ENCODE results near the gene TBL1X. TPM values are rescaled to one million over a fixed set of nuclear protein-coding genes. Genes with fewer than 3 reads are reported as not detected.

Gene TBL1X
- total RNA-seq, 2 experiments from 2014 or later, result 33.1 to 33.9 TPM

DNA sequence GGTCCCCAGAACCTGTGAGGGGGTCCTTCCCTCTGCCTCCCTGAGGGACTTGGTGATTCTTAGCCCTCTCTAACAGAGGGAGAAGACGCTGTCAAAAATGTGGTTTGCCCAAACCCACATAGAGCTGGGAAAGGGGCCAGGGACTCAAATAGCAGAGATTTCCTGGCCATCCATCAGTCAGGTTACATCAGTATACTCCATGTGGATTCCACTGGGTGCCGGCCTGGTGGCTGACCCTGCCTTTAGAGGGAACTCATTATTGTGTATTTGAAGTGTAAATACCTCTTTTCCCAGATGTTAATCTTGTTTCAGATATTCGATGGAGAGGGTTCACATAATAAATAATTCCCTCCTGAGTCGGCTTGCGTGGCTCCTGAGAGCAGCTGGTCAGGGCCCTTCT, 130.3 kb downstream of the TBL1X start:
- DNase-seq, result no peak
- peaks cover 2% of the 10 kb centered on the region for H3K4me1 Mint-ChIP-seq
- H3K27me3 Mint-ChIP-seq, result no peaks in the 10 kb centered on the region
- H3K27ac Mint-ChIP-seq, result no peak overlapping the region
- no peaks in the 10 kb centered on the region for H3K9me3 Mint-ChIP-seq
- no peak overlapping the region for H3K4me3 Mint-ChIP-seq
- H3K36me3 Mint-ChIP-seq, result peaks cover 17% of the 10 kb centered on the region

GRCh38 chrX:9596837-9597236, 132.0 kb downstream of the TBL1X start:
- Mint-ChIP-seq H3K4me3 (no peak overlapping the region), H3K36me3 (peaks cover 14% of the 10 kb centered on the region), H3K9me3 (no peaks in the 10 kb centered on the region), H3K27ac (no peak overlapping the region), H3K27me3 (no peaks in the 10 kb centered on the region), H3K4me1 (peaks cover 2% of the 10 kb centered on the region)
- DNase-seq, result no peak

GRCh38 chrX:9597361-9598035, 132.6 kb downstream of the TBL1X start:
- no peak overlapping the region for H3K4me3 Mint-ChIP-seq
- no peak for DNase-seq

DNA sequence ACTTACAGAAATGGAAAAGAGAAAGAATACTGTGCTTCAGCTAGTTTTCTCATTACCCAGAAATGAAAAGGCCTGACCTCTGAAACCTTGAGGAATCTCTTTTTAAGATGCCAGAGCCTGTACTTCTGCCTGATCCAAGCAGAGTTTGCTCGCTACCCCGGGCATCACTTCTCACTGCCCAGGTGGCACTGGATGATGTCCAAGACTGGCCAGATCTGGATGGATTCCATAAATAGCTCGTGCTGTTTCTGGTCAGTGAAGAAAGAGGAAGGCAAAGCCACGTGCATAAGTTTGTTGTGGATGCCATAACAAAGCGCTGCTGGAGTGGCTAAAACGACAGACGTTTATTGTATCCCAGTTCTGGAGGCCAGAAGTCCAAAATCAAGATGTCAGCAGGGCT, 133.5 kb downstream of the TBL1X start:
- no peak overlapping the region for H3K4me3 Mint-ChIP-seq
- no peaks in the 10 kb centered on the region for H3K9me3 Mint-ChIP-seq
- peaks cover 2% of the 10 kb centered on the region for H3K4me1 Mint-ChIP-seq
- DNase-seq, result no peak
- no peaks in the 10 kb centered on the region for H3K27me3 Mint-ChIP-seq
- H3K27ac Mint-ChIP-seq, result no peak overlapping the region
- peaks cover 6% of the 10 kb centered on the region for H3K36me3 Mint-ChIP-seq

More at GRCh38 chrX:9597361-9598035, 132.6 kb downstream of the TBL1X start:
- Mint-ChIP-seq H3K9me3 (no peaks in the 10 kb centered on the region), H3K27ac (no peak overlapping the region), H3K36me3 (peaks cover 10% of the 10 kb centered on the region), H3K27me3 (no peaks in the 10 kb centered on the region), H3K4me1 (peaks cover 2% of the 10 kb centered on the region)

- Mint-ChIP-seq H3K4me3 (no peak overlapping the region), H3K9me3 (no peaks in the 10 kb centered on the region), H3K27ac (no peak overlapping the region), H3K36me3 (peaks cover 11% of the 10 kb centered on the region), H3K27me3 (no peaks in the 10 kb centered on the region), H3K4me1 (peaks cover 3% of the 10 kb centered on the region)
- DNase-seq, result no peak
Measured at GRCh38 chrX:9604111-9604907, 139.5 kb downstream of the TBL1X start.

DNA sequence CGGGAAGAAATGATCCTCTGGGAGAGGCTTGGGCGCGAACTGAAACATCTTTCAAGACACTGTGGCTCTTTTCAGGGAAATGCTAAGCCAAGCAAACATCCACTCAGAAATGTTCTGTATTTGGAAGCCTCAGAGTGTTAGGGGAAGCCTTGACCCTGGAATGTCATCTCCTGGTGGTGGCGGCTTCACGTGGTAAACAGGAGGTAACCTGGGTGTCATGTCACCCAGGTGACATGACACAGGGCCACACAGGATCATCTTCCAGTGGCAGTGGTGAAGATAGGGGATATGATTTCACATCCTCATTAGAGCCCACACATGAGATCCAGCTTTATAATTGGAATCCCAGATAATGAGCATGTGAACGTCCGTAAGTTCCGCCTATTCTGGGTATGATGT, 140.0 kb downstream of the TBL1X start:
- Mint-ChIP-seq H3K27me3 (no peaks in the 10 kb centered on the region), H3K9me3 (no peaks in the 10 kb centered on the region), H3K4me3 (no peak overlapping the region), H3K36me3 (peaks cover 8% of the 10 kb centered on the region), H3K4me1 (peaks cover 5% of the 10 kb centered on the region), H3K27ac (no peak overlapping the region)
- DNase-seq, result no peak

- H3K36me3 Mint-ChIP-seq, result peaks cover 8% of the 10 kb centered on the region
- H3K9me3 Mint-ChIP-seq, result no peaks in the 10 kb centered on the region
- peaks cover 7% of the 10 kb centered on the region for H3K4me1 Mint-ChIP-seq
- H3K27me3 Mint-ChIP-seq, result no peaks in the 10 kb centered on the region
- H3K4me3 Mint-ChIP-seq, result no peak overlapping the region
- DNase-seq, result no peak
- H3K27ac Mint-ChIP-seq, result no peak overlapping the region
Measured at GRCh38 chrX:9605484-9605883, 140.6 kb downstream of the TBL1X start.

DNA sequence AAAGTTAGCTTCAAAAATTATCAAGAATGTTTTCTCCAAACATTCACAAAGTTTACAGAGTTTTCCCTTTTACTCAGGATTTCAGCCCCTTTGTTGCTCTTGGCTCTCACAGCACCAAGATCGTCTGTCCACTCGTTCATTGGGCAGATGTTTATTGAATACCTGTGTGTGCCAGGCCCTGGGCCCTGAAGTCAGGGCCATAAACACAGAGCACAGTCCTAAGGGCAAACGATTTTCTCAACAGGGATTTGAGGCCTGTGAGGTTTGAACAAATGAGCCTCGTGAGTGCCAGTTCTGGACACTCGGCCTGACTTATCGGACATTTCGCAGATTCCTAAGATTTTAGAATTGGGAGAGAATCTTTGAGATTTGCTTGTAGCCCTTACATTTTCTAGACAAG, 142.1 kb downstream of the TBL1X start:
- peaks cover 7% of the 10 kb centered on the region for H3K36me3 Mint-ChIP-seq
- H3K27me3 Mint-ChIP-seq, result no peaks in the 10 kb centered on the region
- no peak overlapping the region for H3K27ac Mint-ChIP-seq
- H3K4me1 Mint-ChIP-seq, result peaks cover 8% of the 10 kb centered on the region
- no peak overlapping the region for H3K4me3 Mint-ChIP-seq
- DNase-seq, result no peak
- no peaks in the 10 kb centered on the region for H3K9me3 Mint-ChIP-seq

DNA sequence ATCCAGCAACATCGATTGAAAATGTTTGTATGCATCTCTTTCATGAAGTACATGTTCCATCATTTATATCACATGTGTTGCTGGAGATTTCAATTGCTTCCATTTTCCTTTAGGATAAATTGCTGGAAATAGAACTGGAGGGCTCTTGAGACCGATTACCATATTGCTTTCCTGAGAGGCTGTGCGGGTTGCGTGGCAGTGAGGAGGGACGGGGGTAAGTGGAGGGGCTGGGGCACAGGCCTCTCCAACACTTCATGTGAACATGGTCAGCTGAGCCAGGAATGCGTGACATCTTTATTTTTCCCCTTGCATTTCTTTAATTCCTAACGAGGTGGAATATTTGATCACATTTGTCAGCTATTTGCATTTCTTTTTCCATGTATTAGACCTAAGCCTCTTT, 144.6 kb downstream of the TBL1X start:
- Mint-ChIP-seq H3K4me1 (peaks cover 8% of the 10 kb centered on the region), H3K4me3 (no peak overlapping the region), H3K9me3 (no peaks in the 10 kb centered on the region), H3K27me3 (no peaks in the 10 kb centered on the region), H3K27ac (no peak overlapping the region), H3K36me3 (peaks cover 2% of the 10 kb centered on the region)
- DNase-seq, result no peak

- Mint-ChIP-seq H3K27me3 (no peaks in the 10 kb centered on the region), H3K4me3 (no peak overlapping the region), H3K4me1 (peaks cover 8% of the 10 kb centered on the region), H3K36me3 (peaks cover 2% of the 10 kb centered on the region), H3K9me3 (no peaks in the 10 kb centered on the region), H3K27ac (no peak overlapping the region)
- no peak for DNase-seq
Measured at GRCh38 chrX:9609987-9610386, 145.1 kb downstream of the TBL1X start.

DNA sequence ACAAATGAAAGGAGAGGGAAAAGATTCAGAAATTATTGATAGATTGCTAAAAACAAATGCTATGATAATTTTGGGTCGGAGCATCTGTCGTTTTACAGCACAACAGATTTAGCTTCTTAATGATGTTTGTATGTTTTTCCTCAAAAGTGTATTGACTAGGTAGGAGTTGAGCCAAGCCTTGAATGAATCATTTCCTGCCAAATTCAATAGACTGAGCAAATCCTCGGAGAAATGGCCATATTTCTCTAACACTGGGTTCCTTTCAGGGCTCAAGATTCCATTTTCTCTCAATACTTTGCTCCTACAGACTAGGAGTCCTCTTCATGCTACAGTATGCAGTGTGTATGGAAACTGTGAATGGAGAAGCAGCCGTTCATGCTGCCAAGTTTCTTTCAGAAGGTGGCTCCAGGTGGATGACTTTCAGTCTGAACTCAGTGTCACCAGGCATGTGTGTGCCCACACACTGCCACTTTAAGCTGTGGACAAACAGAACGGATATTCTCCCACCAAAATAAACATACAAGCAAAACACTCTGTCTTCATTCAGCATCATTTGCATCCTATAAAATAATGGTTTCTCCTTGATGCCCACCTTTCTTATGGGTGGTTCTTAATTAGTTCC, 146.0 kb downstream of the TBL1X start:
- Mint-ChIP-seq H3K27me3 (no peaks in the 10 kb centered on the region), H3K9me3 (no peaks in the 10 kb centered on the region), H3K4me3 (no peak overlapping the region), H3K36me3 (peaks cover 2% of the 10 kb centered on the region), H3K27ac (no peak overlapping the region), H3K4me1 (peaks cover 8% of the 10 kb centered on the region)
- DNase-seq, result no peak

DNA sequence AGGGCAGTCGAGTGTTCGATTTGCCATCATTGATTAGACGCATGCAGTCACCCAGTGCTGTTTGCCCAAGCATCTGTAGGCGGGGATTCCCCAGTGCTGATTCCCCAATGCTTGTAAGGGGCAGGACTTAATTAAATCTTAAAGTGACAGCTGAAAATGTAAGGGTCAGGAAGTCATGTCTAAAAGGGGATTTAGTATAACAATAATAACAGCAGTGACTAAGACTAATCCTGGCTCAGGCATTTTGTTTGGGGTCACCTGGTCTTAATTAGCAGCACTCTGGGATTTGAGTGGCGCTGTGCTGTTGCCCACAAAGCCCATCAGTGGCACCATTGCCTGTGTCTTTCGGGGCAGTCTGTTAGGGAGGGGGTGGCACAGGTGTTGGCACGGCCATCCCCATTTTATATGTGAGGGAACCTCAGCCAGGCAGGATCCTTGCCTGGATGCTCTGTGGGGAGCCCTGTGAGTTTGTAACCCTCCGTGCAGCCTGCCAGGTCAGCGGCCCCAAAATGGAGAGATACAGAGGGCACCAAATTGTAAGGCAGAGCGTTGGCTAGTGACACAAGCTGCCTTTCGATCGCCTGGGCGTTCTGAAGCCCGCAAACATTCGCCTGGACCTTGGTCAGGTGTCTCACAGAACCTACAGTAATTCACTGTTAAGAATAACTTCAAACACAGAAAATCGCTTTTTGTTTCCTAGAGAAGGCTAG, 146.7 kb downstream of the TBL1X start:
- Mint-ChIP-seq H3K27ac (no peak overlapping the region), H3K9me3 (no peaks in the 10 kb centered on the region), H3K27me3 (no peaks in the 10 kb centered on the region), H3K4me1 (peaks cover 8% of the 10 kb centered on the region), H3K4me3 (no peak overlapping the region), H3K36me3 (peaks cover 2% of the 10 kb centered on the region)
- DNase-seq, result no peak

GRCh38 chrX:9612146-9612505, 147.3 kb downstream of the TBL1X start:
- Mint-ChIP-seq H3K27ac (no peak overlapping the region), H3K4me3 (no peak overlapping the region), H3K9me3 (no peaks in the 10 kb centered on the region), H3K36me3 (no peaks in the 10 kb centered on the region), H3K4me1 (peaks cover 8% of the 10 kb centered on the region), H3K27me3 (no peaks in the 10 kb centered on the region)
- no peak for DNase-seq

DNA sequence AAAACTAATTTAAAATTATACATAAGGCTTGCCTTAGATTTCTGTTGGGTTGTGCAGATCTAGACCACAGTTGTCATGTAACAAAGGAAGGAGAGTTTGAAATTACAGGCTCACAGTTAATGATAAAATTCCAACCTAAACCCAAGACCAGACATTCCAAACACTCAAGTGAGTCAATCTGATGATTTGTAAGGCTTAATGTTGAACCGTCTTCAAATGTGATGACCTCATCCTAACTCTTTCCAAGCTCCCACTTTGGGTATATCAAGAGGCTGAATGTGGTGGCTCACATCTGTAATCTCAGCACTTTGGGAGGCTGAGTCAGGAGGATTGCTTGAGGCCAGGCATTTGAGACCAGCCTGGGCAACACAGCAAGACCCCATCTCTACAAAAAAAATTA, 149.2 kb downstream of the TBL1X start:
- H3K4me1 Mint-ChIP-seq, result peaks cover 8% of the 10 kb centered on the region
- no peaks in the 10 kb centered on the region for H3K9me3 Mint-ChIP-seq
- DNase-seq, result no peak
- no peak overlapping the region for H3K4me3 Mint-ChIP-seq
- no peaks in the 10 kb centered on the region for H3K36me3 Mint-ChIP-seq
- H3K27me3 Mint-ChIP-seq, result no peaks in the 10 kb centered on the region
- H3K27ac Mint-ChIP-seq, result no peak overlapping the region

GRCh38 chrX:9619133-9619532, 154.3 kb downstream of the TBL1X start:
- Mint-ChIP-seq H3K27me3 (no peaks in the 10 kb centered on the region), H3K36me3 (peaks cover 14% of the 10 kb centered on the region), H3K4me3 (no peak overlapping the region), H3K9me3 (no peaks in the 10 kb centered on the region), H3K4me1 (peaks cover 19% of the 10 kb centered on the region), H3K27ac (no peak overlapping the region)
- no peak for DNase-seq
